Superior temporal gyrus (tissue), 1 donor: ENCODE measurements around the gene RFX2.

Experiments used
- DNase-seq: peaks from one replicate; pipeline ENCODE4 v3.0.0-alpha.2; 2016; ENCODE audit errors: extremely low spot score

The RFX2 gene

DNA sequence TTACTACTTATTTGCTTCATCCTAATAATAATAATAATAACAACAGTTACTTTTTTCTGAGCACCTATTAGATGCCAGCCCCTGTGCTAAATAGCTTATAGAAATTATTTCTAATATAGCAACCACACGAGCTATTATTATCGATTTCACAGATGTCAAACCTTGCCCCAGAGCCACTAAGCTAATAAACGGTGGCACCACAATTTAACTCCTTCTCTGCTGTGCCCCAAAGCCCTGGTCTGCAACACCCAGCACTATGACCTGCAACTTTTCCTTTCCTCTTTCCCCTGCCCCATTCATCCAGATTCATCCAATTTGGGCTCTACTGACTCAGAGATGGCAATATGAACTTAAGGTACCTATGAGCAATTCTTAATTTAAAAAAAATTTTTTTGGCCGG is 6.4 kb downstream of the RFX2 start:
- DNase-seq, result no peak

DNA sequence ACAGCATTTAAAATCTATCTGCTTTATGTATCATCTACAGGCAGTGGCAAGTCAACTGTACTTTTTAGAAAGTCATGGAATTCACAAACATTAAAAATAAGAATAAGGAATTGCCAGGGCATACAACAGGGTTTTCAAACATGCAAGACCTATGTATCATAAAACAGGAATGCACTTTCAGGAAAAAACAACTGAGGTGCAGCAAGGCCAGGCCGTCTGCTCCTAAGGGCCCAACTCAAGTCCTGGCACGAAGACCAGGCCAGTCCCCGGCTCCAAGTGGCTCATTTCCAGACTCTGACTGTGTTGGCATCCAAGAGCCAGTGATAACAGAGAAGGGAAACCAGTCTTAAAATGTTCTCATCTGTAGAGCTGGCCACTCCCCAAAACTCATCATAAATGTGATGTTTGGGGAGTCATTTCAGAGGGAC is 7.1 kb downstream of the RFX2 start:
- peak; percentile 24 for DNase-seq

DNA sequence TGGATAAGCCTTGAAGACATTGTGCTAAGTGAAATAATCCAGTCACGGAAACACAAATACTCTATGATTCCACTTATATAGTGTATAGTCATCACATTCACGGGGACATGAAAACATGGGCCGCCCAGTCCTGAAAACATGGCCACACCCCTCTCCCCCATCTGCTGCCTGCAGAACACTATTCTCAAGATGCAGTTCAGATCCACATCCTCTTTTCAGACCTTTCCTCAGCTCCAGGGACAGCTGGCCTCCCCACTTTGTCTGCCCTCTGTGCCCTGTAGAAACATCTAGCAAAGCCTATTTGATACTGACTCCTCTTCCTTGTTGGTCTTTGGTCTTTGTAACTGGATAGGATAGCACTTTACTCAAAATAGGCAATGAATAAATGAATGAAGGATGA is 8.3 kb downstream of the RFX2 start:
- DNase-seq, result no peak

DNA sequence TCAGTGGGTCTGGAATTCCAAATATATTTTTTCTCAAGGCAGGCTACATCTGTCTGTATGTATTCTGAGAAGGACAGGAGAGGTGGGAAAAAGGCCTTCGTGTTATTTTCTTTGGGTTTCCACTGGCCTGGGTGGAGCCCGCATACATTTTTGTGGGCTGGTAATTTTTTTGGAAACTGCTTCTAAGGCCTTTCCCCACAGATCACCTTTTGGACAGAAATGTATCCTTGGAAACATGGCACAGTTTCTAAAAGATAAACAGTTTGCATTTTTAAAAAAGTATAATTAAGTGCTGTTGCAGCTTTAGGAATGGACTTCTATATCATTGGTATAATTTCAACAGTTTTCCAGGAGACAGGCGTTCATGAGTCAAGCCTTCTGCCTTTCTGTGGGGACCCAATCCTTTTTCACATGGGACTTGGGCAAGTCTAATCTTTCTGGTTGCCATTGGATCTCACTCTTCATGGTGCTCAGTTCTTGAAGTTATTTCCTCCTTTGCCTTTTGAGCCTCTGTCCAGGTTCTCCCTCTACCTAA is 8.9 kb downstream of the RFX2 start:
- no peak for DNase-seq

DNA sequence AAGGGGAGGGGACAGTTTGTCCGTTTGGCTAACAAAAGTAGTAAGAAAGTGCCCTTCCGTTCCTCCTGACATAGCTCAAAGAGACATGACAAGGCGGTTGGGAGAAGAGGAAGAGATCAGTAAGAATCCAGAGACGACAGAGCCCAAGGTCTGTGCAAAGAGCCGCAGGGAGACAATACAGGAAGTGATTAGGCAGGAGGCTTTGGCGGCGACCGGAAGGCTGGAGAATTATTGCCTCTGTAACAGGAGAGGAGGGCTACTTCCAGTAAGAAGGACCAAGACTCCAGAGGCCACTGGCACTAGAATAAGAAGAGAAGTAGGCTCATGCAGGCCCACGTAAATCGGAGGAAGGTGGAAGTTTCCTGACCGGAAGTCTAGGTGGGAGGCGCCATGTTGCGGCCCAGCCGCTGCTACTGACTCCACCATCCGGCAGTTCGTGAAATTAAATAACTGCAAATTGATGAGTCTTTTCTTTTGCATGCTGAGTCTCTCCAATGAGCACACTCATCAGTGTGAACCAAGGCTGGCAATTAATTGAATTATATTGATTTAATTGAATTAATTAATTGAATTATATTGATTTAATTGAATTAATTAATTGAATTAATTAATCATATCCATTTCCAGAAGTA is 9.9 kb downstream of the RFX2 start:
- DNase-seq, result no peak

DNA sequence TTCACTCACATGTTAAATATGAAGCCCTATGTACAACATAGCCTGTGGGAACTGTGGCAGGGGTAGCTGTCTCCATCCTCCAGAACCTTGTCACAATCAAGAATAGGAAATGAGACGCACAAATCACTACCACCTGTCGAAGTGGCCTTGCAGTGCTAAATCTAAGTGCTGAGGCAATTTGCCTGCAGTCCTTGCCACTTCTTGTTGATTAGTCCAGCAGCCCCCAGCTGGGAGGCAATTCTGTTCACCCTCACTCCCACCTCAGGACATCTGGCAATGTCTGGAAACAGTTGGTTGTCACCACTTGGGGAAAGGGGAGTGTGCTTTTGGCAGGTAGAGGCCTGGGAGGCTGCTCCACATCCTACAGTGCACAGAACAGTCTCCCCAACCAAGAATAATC is 10.7 kb downstream of the RFX2 start:
- no peak for DNase-seq

DNA sequence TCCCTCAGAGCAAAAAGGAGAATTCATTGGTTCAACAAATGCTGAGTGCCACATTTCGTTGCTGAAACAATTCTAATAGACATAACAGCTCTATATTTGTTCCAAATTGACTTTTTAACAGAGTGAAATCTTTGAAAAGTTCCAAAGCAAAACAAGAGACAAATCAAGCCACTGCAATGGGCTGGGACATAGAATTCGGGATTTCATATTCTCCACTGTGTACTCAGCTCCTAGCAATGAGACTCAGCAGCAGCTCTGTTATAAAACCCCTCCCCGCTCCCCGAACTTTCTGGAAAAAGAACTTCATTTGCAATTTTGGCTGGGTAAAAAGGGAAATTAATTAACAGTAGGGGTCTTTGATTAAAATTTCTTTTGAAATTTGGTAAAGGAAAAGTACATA is 11.3 kb downstream of the RFX2 start:
- peak; percentile 33 for DNase-seq

DNA sequence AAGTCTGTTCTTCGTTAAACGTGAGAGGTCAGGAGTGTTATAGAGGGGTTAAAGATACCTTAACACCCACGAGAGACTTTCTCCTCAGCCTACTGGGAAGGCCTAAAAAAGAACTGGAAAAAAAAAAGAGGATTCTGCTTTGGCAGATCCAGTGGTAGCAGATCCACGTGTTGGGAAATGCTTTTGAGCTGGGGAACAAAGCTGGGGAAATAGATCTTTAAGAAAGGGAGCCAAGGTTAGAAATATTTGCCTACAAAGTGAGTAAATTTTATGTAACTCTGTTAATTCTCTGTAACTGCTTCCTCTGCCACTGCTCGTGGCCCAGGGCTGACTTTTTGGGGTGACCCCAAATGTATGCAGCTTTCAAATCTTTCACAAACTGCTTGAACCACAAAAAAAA is 11.7 kb downstream of the RFX2 start:
- DNase-seq, result peak; percentile 28

DNA sequence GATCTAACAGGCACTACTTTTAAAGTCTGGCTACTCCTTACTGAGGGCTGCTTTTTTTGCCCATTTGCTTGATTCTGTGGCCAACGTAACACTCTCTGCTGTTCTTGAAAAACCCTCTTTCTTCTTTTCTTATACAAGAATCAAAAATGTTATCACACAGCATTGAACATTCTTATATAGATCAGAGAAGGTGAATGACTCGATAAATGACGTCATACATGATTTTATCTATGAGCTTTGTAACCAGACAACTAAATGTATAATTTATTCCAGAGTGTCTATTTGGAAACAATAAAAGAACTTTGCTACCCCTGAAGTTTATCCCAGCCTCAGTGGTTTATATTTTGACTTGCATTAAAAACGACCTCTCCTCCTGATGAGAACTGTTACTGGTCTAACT is 12.4 kb downstream of the RFX2 start:
- no peak for DNase-seq

DNA sequence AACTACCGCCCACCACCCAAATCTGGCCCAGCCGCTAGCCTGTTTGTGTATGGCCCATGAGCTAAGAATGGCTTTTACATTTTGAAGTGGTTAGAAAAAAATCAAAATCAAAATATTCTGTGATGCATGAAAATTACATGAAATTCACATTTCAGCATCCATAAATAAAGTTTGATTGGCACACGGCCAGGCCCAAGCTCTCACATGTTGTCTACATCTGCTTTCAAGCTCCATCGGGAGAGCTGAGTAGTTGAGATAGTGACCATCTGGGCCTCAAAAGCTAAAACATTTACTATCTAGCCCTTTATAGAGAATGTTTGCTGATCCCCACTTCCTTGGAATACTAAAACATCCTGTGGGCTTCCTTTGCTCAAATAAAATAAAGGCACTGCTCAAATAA is 14.5 kb downstream of the RFX2 start:
- no peak for DNase-seq

DNA sequence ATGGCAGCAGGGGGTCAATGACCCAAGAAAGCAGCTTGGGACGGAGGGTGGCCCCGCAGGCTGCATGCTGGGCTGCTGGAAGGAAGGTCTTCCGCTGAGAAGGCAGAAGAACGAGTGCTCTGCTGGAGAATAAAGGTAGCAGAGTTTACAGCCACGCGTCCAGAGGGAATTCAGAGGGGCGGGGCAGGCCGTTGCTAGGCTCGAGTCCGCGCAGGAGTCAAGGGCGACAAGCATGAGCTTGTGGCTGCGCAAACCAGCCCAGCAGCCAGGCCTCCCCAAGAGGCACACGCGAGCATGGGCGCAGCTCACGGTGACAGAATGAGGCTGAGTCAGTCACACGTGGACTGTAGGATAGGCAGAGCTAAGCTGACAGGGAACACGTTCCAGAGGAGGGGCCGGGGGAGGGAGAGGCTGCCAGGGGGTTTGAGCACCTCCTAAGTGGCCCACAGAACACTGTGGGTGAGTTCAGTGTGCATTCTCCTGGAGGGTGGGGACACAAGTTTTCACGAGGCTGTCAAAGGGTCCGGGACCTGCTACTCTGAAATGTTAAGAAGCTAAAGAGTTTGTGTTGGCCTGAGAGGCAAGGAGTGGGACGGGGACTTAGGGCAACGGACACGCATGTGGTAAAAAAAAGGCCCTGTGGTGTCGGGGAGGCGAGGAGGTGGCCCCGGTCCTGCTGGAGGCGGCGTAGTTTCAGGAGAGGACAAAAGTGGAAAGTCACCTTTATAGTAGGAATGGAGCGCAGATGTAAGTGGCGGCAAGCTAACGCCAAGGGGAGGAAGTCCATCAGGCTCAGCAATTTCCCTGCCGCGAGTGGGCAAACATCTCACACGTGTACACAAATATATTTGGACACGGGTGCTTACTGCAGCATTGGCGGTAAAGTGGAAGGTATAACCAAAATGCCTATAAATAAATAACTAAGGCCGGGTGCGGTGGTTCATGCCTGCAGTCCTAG is 17.7 kb downstream of the RFX2 start:
- DNase-seq, result peak; percentile 28

DNA sequence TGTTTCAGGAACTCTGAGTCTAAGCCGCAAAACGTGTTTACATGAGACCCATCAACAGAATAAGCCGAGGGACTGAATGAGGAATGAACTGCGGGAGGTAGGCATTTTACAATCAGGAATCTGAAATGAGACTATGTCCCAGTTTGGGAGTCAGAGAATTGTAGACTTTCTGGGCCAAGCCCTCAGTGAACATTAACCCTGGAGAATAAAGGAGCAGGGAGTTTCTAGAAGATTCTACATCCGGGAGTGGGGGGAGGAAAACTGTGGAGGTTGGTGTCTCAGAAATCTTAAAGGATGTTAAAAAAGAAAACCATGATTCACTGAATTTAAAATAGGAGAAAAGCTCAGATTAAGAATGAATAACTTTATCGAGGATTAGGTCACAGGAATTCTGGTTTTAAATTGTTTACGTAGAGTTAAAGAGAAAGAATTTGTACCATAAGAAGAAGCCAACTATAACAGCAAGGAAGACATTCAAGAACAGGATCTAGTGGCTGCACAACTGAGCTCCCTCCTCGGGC is 18.5 kb downstream of the RFX2 start:
- peak; percentile 14 for DNase-seq

DNA sequence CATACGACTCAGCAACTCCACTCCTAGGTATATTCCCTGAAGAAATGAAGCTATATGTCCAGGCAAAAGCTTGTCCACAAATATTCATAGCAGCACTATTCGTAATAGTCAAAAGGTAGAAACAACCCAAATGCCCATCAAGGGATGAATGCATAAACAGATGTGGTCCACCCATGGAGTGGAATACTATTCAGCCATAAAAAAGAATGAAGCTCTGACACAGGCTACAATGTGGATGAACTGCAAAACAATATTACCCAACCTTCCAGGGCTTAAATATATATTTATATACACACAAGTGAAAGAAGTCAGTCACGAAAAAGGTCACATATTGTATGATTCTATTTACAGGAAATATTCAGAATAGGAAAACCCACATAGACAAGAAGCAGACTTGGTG is 19.7 kb downstream of the RFX2 start:
- no peak for DNase-seq

DNA sequence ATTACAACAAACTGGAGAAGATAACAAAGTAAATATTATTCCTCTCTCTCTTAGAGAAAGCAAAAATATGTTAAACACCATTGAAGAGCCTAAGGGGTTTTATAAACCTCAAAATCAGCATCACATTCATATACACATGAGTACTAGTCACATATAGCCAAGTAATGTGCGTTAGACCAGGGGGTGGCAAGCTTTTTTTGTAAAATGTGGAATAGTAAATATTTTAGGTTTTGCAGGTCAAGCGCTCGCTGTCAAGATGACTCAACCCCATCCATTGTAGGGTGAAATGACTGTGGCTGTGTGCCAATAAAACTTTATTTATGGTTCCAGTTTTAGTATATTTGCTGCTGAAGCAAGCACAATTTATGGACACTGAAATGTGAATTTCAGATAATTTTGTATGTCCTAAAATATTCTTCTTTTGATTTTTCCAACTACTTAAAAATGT is 21.7 kb downstream of the RFX2 start:
- DNase-seq, result no peak

DNA sequence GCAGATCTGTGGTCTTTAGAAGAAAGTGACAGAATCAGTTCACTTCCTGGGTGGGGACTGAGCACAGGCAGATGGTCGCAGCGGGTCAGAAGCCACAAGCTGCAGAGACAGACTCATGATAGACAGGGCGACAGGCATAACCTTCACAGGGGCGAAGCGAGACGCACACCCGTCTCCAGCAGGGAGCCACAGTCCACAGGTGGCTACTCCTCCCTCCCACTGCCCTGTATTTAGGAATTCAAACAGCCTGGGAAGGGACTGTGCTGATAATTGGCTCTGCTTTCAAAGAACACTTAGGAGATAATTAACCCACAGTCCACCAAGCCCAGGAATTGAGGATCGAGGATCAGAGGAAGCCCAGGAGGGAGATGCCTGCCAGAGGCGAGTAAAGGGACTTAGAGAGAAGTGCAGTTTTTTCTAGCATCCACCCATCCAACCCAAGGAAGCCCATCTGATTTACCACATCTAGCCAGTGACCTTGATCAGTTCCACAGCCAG is 23.2 kb downstream of the RFX2 start:
- no peak for DNase-seq

DNA sequence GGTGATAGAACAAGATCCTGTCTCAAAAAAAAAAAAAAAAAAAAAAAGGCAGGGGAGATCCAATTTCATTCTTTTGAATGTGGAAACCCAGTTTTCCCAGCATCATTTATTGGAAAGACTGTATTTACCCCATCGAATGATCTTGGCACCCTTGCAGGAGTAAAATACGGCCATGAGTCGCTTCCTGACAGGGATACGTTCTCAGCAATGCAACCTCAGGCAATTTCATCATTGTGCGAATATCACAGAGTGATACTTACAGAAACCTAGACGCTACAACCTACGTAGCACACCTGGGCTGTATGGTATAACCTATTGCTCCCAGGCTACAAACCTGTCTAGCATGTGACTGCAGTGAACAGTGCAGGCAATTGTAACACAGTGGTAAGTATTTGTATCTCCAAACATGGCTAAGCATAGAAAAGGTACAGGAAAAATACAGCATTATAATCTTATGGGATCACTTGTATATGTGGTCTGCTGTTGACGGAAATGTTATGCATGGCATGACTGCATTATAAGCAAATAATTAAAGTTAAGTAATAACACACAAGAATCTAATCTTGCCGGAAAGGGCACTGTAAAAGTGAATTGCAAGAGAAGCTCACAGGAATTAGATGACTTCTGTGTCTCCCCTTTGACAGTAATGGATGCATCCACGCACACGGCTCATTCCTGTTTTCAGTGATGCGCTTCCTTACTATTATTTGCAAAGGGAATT is 24.1 kb downstream of the RFX2 start:
- no peak for DNase-seq

DNA sequence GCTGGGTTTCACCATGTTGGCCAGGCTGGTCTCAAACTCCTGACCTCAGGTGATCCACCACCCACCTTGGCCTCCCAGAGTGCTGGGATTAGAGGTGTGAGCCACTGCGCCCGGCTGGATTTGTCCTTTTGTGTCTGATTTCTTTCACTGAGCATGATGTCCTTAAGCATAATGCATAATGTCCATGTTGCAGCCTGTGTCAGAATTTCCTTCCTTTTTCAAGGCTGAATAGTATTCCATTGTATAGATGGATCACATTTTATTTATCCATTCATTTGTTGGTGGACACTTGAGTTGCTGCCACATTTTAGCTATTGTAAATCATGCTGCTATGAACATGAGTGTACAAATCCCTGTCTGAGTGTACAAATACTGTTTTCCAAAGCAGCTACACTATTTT is 25.5 kb downstream of the RFX2 start:
- no peak for DNase-seq

DNA sequence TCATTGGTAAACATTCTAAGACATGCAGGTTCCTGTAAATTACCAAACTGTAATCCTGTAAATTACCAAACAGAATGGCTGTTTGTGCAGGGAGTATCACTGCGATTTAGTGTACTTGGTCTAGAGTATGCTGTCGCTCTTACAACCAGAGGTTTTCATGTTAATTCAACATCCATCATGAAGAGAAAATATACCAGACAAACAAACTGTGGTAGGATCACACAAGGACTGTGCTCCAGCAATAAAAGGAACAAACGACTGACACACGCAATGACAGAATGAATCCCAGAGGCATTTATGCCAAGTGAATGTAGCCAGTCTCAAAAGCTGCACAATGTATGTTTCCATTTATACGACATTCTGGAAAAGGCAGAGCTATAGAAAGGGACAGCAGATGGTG is 31.2 kb downstream of the RFX2 start:
- no peak for DNase-seq

DNA sequence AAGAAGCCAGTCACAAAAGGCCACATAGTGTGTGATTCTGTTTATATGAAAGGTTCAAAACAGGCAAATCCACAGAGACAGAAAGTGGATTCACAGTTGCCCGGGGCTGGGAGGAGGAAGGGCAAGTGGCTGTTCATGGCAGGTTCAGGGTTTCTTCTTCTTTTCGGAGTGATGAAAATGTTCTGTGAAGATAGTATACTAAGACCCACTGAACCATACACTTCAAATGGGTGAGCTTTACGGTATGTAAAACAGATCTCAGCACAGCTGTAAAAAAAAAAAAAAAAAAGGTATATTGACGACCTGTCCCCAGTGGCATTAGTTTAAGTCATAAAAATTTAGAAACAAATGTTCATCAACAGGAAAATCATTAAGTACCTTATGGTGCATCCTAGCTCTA is 32.2 kb downstream of the RFX2 start:
- DNase-seq, result no peak

DNA sequence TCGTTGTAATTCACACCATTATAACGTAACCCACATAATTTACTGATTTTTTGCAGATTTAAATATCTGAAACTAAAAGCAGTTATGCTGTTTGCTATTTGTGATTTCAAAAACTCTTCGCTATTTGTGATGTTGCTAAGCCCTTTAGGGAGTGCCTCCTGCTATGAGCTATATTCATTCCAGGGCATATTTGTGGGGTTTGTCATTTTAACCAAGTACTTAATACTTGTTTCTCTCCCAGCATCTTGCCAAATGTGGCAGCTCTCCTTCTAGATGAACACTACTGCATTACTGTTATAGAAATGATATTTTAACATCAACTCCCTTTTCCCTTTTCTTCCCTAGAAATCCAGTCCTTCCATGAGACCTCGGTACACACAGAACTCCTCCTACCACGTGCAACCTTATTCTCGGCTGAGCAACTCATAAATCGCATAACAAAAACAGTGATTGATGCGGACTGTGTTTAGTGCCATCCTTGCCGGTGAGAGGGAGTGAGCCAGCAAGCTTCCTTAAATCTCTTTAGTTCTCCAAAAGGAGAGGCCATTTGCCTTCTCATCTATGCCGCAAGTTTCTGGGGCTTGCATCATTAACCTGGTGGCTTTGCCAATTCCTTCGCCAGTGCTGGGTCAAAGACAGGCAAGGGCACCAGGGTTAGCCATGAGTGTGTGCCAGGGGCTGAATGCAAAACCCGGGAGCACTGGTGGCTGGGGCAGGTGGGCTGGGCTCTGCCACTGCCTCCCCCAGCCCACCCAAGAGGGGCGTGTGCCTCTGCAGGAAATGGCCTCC is 33.4 kb downstream of the RFX2 start:
- DNase-seq, result peak; percentile 15

DNA sequence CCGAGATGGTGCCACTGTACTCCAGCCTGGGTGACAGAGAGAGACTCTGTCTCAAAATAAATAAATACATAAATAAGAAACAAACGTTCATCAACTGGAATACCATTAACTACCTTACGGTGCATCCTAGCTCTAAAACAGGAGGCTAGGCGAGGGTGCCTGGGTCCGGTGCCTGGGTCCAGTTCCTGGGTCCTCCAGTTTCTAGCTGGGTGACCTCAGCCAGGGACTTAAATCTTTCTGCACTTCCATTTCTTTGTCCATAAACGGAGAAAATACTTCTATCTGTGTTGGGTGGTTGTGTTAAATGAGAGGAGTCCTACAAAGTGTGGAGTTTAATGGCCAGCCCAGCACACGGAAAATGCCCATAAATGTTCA is 34.0 kb downstream of the RFX2 start:
- DNase-seq, result no peak
